T47D (cell line): ENCODE data around the gene ZNF469.
"Not testable (repeated sequence)": the region's sequence is repeated elsewhere in the genome, so short reads cannot be mapped to it uniquely, and the experiment has no call there.

Experiments used
- DNase-seq, 2 experiments: peaks; one replicate each; pipeline versions ENCODE4 v3.0.0 to v3.0.0-alpha.2; 2011 to 2012; ENCODE audit warnings: low read depth in 1 of 2, low spot score in 1 of 2
- JUND ChIP-seq: IDR thresholded peaks from 2 replicates; pipeline ENCODE4 v1.6.1; 2012; ENCODE audit warnings: low read depth
- in situ Hi-C: cut with HindIII; loops from 2 replicates; pipeline ENCODE4 v1.10.0; 2016; ENCODE audit warnings: low sequenced_read_pairs, low pct_unique_long_range_greater_than_20kb

The ZNF469 gene

GRCh38 chr16:88401604-88402246 lies 19.0 kb downstream of the ZNF469 start:
- in situ Hi-C loops: no loop called here
- TF ChIP-seq JUND: no peak
- no peak for DNase-seq

- DNase-seq: no peak
- in situ Hi-C loops: no loop called here
- no peak for TF ChIP-seq JUND
Observed at GRCh38 chr16:88402551-88403240, 19.9 kb downstream of the ZNF469 start.

GRCh38 chr16:88403794-88404581 lies 21.2 kb downstream of the ZNF469 start:
- TF ChIP-seq JUND: no peak
- DNase-seq: no peak
- in situ Hi-C loops: no loop called here

- in situ Hi-C loops: no loop called here
Observed at GRCh38 chr16:88404769-88405168, 22.0 kb downstream of the ZNF469 start.

GRCh38 chr16:88405216-88406060 lies 22.7 kb downstream of the ZNF469 start:
- in situ Hi-C loops: no loop called here
- no peak for TF ChIP-seq JUND
- no peak for DNase-seq

More at GRCh38 chr16:88404769-88405168, 22.0 kb downstream of the ZNF469 start:
- DNase-seq: no peak
- TF ChIP-seq JUND: no peak

- no peak for TF ChIP-seq JUND
- in situ Hi-C loops: no loop called here
- no peak for DNase-seq
Observed at GRCh38 chr16:88406096-88407041, 23.6 kb downstream of the ZNF469 start.

- TF ChIP-seq JUND: no peak
- in situ Hi-C loops: no loop called here
- no peak for DNase-seq
Observed at GRCh38 chr16:88407042-88407420, 24.3 kb downstream of the ZNF469 start.

GRCh38 chr16:88407807-88408206 lies 25.0 kb downstream of the ZNF469 start:
- TF ChIP-seq JUND: no peak
- DNase-seq: no peak
- in situ Hi-C loops: no loop called here

- no peak for TF ChIP-seq JUND
- DNase-seq: no peak
- in situ Hi-C loops: no loop called here
Observed at GRCh38 chr16:88408561-88409142, 25.9 kb downstream of the ZNF469 start.

GRCh38 chr16:88409296-88410065 lies 26.7 kb downstream of the ZNF469 start:
- TF ChIP-seq JUND: no peak
- no peak for DNase-seq
- in situ Hi-C loops: no loop called here

GRCh38 chr16:88410297-88410968 lies 27.7 kb downstream of the ZNF469 start:
- DNase-seq, in situ Hi-C loops: not testable (repeated sequence)
